ENCODE data around the gene RAP2A.

The RAP2A gene

GRCh38 chr13:97433727-97434396 lies at the start of gene RAP2A:
RAP2A (plus strand) TSS chr13:97434169; CDS start chr13:97434471, 302 bp downstream.
- Histone ChIP-seq H3K27ac (peak within 1 kb of the TSS; percentile 77), H3K4me3 (peak within 1 kb of the TSS; percentile 84), H3K9me3 (ENCODE audit: low read depth, low read length) (no peaks in the 10 kb centered on the region), H3K36me3 (ENCODE audit: insufficient read depth, low read length) (no peaks in the 10 kb centered on the region), H3K9ac (ENCODE audit: insufficient read length) (peak within 1 kb of the TSS; percentile 79)
- no peak for TF ChIP-seq FOXP2 (optimal IDR thresholded peaks at IDR 0.05; ENCODE audit: control extremely low read depth, extremely low read length, insufficient read depth)
- peak; percentile 59 for TF ChIP-seq POLR2AphosphoS5 (IDR thresholded peaks at IDR 0.05; ENCODE audit: borderline replicate concordance, low read depth, low read length)
- DNase-seq (ENCODE audit: low read depth, low spot score), result peak; percentile 71

- DNase-seq (ENCODE audit: low read depth, low spot score), result no peak
- TF ChIP-seq EZH2 (IDR thresholded peaks at IDR 0.05) (no peak), FOXP2 (optimal IDR thresholded peaks at IDR 0.05; ENCODE audit: control extremely low read depth, extremely low read length, insufficient read depth) (no peak), POLR2AphosphoS5 (IDR thresholded peaks at IDR 0.05; ENCODE audit: borderline replicate concordance, low read depth, low read length) (no peak)
- Histone ChIP-seq H3K9me3 (ENCODE audit: low read depth, low read length) (no peaks in the 10 kb centered on the region), H3K4me3 (no peak overlapping the region), H3K27ac (no peak overlapping the region), H3K36me3 (ENCODE audit: insufficient read depth, low read length) (no peaks in the 10 kb centered on the region), H3K9ac (ENCODE audit: insufficient read length) (no peak overlapping the region)
These were observed 49.6 kb upstream of the RAP2A start for GRCh38 chr13:97384371-97384770.

GRCh38 chr13:97385146-97385545 lies 48.8 kb upstream of the RAP2A start:
- no peak overlapping the region for H3K27ac ChIP-seq
- H3K9ac ChIP-seq (ENCODE audit: insufficient read length), result no peak overlapping the region
- no peaks in the 10 kb centered on the region for H3K9me3 ChIP-seq (ENCODE audit: low read depth, low read length)
- H3K36me3 ChIP-seq (ENCODE audit: insufficient read depth, low read length), result no peaks in the 10 kb centered on the region
- no peak for DNase-seq (ENCODE audit: low read depth, low spot score)
- TF ChIP-seq POLR2AphosphoS5 (IDR thresholded peaks at IDR 0.05; ENCODE audit: borderline replicate concordance, low read depth, low read length) (no peak), FOXP2 (optimal IDR thresholded peaks at IDR 0.05; ENCODE audit: control extremely low read depth, extremely low read length, insufficient read depth) (no peak)
- no peak overlapping the region for H3K4me3 ChIP-seq

GRCh38 chr13:97385854-97386253 lies 48.1 kb upstream of the RAP2A start:
- no peak overlapping the region for H3K9ac ChIP-seq (ENCODE audit: insufficient read length)
- no peak for DNase-seq (ENCODE audit: low read depth, low spot score)
- no peak overlapping the region for H3K27ac ChIP-seq
- no peak overlapping the region for H3K4me3 ChIP-seq
- H3K36me3 ChIP-seq (ENCODE audit: insufficient read depth, low read length), result no peaks in the 10 kb centered on the region
- no peaks in the 10 kb centered on the region for H3K9me3 ChIP-seq (ENCODE audit: low read depth, low read length)
- TF ChIP-seq EZH2 (IDR thresholded peaks at IDR 0.05) (no peak), POLR2AphosphoS5 (IDR thresholded peaks at IDR 0.05; ENCODE audit: borderline replicate concordance, low read depth, low read length) (no peak), FOXP2 (optimal IDR thresholded peaks at IDR 0.05; ENCODE audit: control extremely low read depth, extremely low read length, insufficient read depth) (no peak)

- 0 out of 2 replicates have a peak, but pooled peaks cover 5% of the 10 kb centered on the region for H3K36me3 ChIP-seq (ENCODE audit: insufficient read depth, low read length)
- DNase-seq (ENCODE audit: low read depth, low spot score), result no peak
- no peak overlapping the region for H3K27ac ChIP-seq
- no peak for TF ChIP-seq POLR2AphosphoS5 (IDR thresholded peaks at IDR 0.05; ENCODE audit: borderline replicate concordance, low read depth, low read length)
- TF ChIP-seq FOXP2 (optimal IDR thresholded peaks at IDR 0.05; ENCODE audit: control extremely low read depth, extremely low read length, insufficient read depth), result no peak
- no peak for TF ChIP-seq EZH2 (IDR thresholded peaks at IDR 0.05)
- no peaks in the 10 kb centered on the region for H3K9me3 ChIP-seq (ENCODE audit: low read depth, low read length)
- H3K4me3 ChIP-seq, result no peak overlapping the region
- no peak overlapping the region for H3K9ac ChIP-seq (ENCODE audit: insufficient read length)
These were observed 47.0 kb upstream of the RAP2A start for GRCh38 chr13:97386801-97387484.

GRCh38 chr13:97387485-97387839 lies 46.5 kb upstream of the RAP2A start:
- Histone ChIP-seq H3K9me3 (ENCODE audit: low read depth, low read length) (no peaks in the 10 kb centered on the region), H3K9ac (ENCODE audit: insufficient read length) (no peak overlapping the region), H3K27ac (no peak overlapping the region), H3K36me3 (ENCODE audit: insufficient read depth, low read length) (0 out of 2 replicates have a peak, but pooled peaks cover 6% of the 10 kb centered on the region), H3K4me3 (no peak overlapping the region)
- no peak for DNase-seq (ENCODE audit: low read depth, low spot score)
- TF ChIP-seq FOXP2 (optimal IDR thresholded peaks at IDR 0.05; ENCODE audit: control extremely low read depth, extremely low read length, insufficient read depth) (no peak), EZH2 (IDR thresholded peaks at IDR 0.05) (no peak), POLR2AphosphoS5 (IDR thresholded peaks at IDR 0.05; ENCODE audit: borderline replicate concordance, low read depth, low read length) (no peak)

GRCh38 chr13:97387890-97388289 lies 46.1 kb upstream of the RAP2A start:
- H3K27ac ChIP-seq, result no peak overlapping the region

GRCh38 chr13:97388373-97388772 lies 45.6 kb upstream of the RAP2A start:
- H3K36me3 ChIP-seq (ENCODE audit: insufficient read depth, low read length), result 0 out of 2 replicates have a peak, but pooled peaks cover 6% of the 10 kb centered on the region

More at GRCh38 chr13:97387890-97388289, 46.1 kb upstream of the RAP2A start:
- 0 out of 2 replicates have a peak, but pooled peaks cover 6% of the 10 kb centered on the region for H3K36me3 ChIP-seq (ENCODE audit: insufficient read depth, low read length)
- no peak overlapping the region for H3K9ac ChIP-seq (ENCODE audit: insufficient read length)
- DNase-seq (ENCODE audit: low read depth, low spot score), result no peak
- H3K9me3 ChIP-seq (ENCODE audit: low read depth, low read length), result no peaks in the 10 kb centered on the region
- TF ChIP-seq FOXP2 (optimal IDR thresholded peaks at IDR 0.05; ENCODE audit: control extremely low read depth, extremely low read length, insufficient read depth), result no peak
- no peak for TF ChIP-seq POLR2AphosphoS5 (IDR thresholded peaks at IDR 0.05; ENCODE audit: borderline replicate concordance, low read depth, low read length)
- TF ChIP-seq EZH2 (IDR thresholded peaks at IDR 0.05), result no peak
- H3K4me3 ChIP-seq, result no peak overlapping the region

More at GRCh38 chr13:97388373-97388772, 45.6 kb upstream of the RAP2A start:
- no peak overlapping the region for H3K4me3 ChIP-seq
- H3K9me3 ChIP-seq (ENCODE audit: low read depth, low read length), result no peaks in the 10 kb centered on the region
- H3K27ac ChIP-seq, result no peak overlapping the region
- H3K9ac ChIP-seq (ENCODE audit: insufficient read length), result no peak overlapping the region
- TF ChIP-seq EZH2 (IDR thresholded peaks at IDR 0.05) (no peak), POLR2AphosphoS5 (IDR thresholded peaks at IDR 0.05; ENCODE audit: borderline replicate concordance, low read depth, low read length) (no peak), FOXP2 (optimal IDR thresholded peaks at IDR 0.05; ENCODE audit: control extremely low read depth, extremely low read length, insufficient read depth) (no peak)
- no peak for DNase-seq (ENCODE audit: low read depth, low spot score)
